Neuronal stem cell (in vitro differentiated cells): ENCODE measurements around the gene RIN3.

ENCODE experiments used
- DNase-seq: peaks from one replicate; pipeline ENCODE4 v3.0.0-alpha.2; 2013; ENCODE audit warnings: low spot score
- H2AFZ ChIP-seq: one replicate; pipeline ENCODE4 v1.6.1; 2013; ENCODE audit warnings: mild to moderate bottlenecking, low read length, inconsistent platforms
- H2AK5ac ChIP-seq: 2 replicates; pipeline ENCODE4 v1.6.1; 2013; ENCODE audit warnings: low read depth, mild to moderate bottlenecking, inconsistent platforms, low read length, moderate library complexity, mixed read lengths
- H2BK120ac ChIP-seq: 2 replicates; pipeline ENCODE4 v1.6.1; 2013; ENCODE audit warnings: low read depth, mild to moderate bottlenecking, inconsistent platforms, low read length, moderate library complexity, mixed read lengths
- H2BK12ac ChIP-seq: one replicate; pipeline ENCODE4 v1.6.1; 2013; ENCODE audit warnings: low read length, inconsistent platforms
- H2BK15ac ChIP-seq: 2 replicates; pipeline ENCODE4 v1.6.1; 2013; ENCODE audit warnings: mild to moderate bottlenecking, low read length, inconsistent platforms, mixed read lengths
- H2BK5ac ChIP-seq: one replicate; pipeline ENCODE4 v1.6.1; 2013; ENCODE audit warnings: inconsistent platforms, mild to moderate bottlenecking, low read length, moderate library complexity
- H3K14ac ChIP-seq: one replicate; pipeline ENCODE4 v1.6.1; 2013; ENCODE audit warnings: low read length, inconsistent platforms
- H3K18ac ChIP-seq: 2 replicates; pipeline ENCODE4 v1.6.1; 2013; ENCODE audit warnings: low read length, inconsistent platforms
- H3K23ac ChIP-seq: 2 replicates; pipeline ENCODE4 v1.6.1; 2013; ENCODE audit warnings: low read depth, mild to moderate bottlenecking, mixed read lengths, low read length, inconsistent platforms; ENCODE audit not compliant: poor library complexity
- H3K27ac ChIP-seq: replicated peaks from 3 replicates; pipeline ENCODE4 v1.5.1; 2013; ENCODE audit warnings: low read length, inconsistent platforms
- H3K27me3 ChIP-seq, 3 experiments: 2 replicates each; pipeline ENCODE4 v1.6.1; 2013; ENCODE audit warnings: low read length in 3 of 3, mild to moderate bottlenecking in 2 of 3, inconsistent platforms in 1 of 3, low read depth in 1 of 3, mixed read lengths in 1 of 3, moderate library complexity in 1 of 3; ENCODE audit not compliant: control insufficient read depth in 3 of 3, insufficient read depth in 3 of 3
- H3K36me3 ChIP-seq, 2 donors: replicated peaks in 1 of 2; 2 replicates each; pipeline ENCODE4 v1.6.1; 2013; ENCODE audit warnings: low read length in 2 of 2; ENCODE audit not compliant: control insufficient read depth in 2 of 2, insufficient read depth in 2 of 2
- H3K4ac ChIP-seq: 2 replicates; pipeline ENCODE4 v1.6.1; 2013; ENCODE audit warnings: inconsistent platforms, mild to moderate bottlenecking, low read length, moderate library complexity
- H3K4me1 ChIP-seq, 2 donors: 1 replicate in 1 of 2; 2 replicates in 1 of 2; pipeline ENCODE4 v1.6.1; 2013; ENCODE audit warnings: low read length in 2 of 2, low read depth in 1 of 2; ENCODE audit not compliant: control insufficient read depth in 2 of 2, insufficient read depth in 1 of 2
- H3K4me2 ChIP-seq: one replicate; pipeline ENCODE4 v1.6.1; 2013; ENCODE audit warnings: mild to moderate bottlenecking, low read length, inconsistent platforms; ENCODE audit not compliant: insufficient read depth, poor library complexity, severe bottlenecking
- H3K4me3 ChIP-seq, 2 donors: 2 replicates each; pipeline ENCODE4 v1.5.1; 2013; ENCODE audit warnings: low read length in 2 of 2, mild to moderate bottlenecking in 2 of 2, inconsistent platforms in 1 of 2, moderate library complexity in 1 of 2
- H3K79me1 ChIP-seq: one replicate; pipeline ENCODE4 v1.6.1; 2013; ENCODE audit warnings: low read depth, mild to moderate bottlenecking, inconsistent platforms, low read length, moderate library complexity
- H3K9ac ChIP-seq: one replicate; pipeline ENCODE4 v1.6.1; 2013; ENCODE audit warnings: mild to moderate bottlenecking, low read depth, low read length, inconsistent platforms; ENCODE audit not compliant: poor library complexity
- H3K9me3 ChIP-seq, 2 donors: replicated peaks in 1 of 2; 2 replicates each; pipeline versions ENCODE3 to v1.6.1; 2013; ENCODE audit warnings: low read length in 2 of 2, mild to moderate bottlenecking in 2 of 2, inconsistent platforms in 1 of 2, low read depth in 1 of 2, mixed read lengths in 1 of 2, moderate library complexity in 1 of 2; ENCODE audit not compliant: control insufficient read depth in 2 of 2, insufficient read depth in 1 of 2
- H4K8ac ChIP-seq: one replicate; pipeline ENCODE4 v1.6.1; 2013; ENCODE audit warnings: low read depth, mild to moderate bottlenecking, inconsistent platforms, low read length, moderate library complexity
- H4K91ac ChIP-seq: one replicate; pipeline ENCODE4 v1.6.1; 2013; ENCODE audit warnings: low read length, low read depth, mild to moderate bottlenecking, inconsistent platforms; ENCODE audit not compliant: poor library complexity
- WGBS, 2 donors: extraction: QIAGEN DNeasy Blood & Tissue Kit; methylation state at CpG; one replicate each; pipeline ENCODE4 v1.1.7; 2013; ENCODE audit warnings: missing lambda C conversion rate in 2 of 2, mixed read lengths in 1 of 2; ENCODE audit not compliant: insufficient read length in 2 of 2, insufficient replicate concordance in 1 of 2; ENCODE audit errors: extremely low coverage in 2 of 2; 5-methylcytosine and 5-hydroxymethylcytosine counted together

RIN3 gene

GRCh38 chr14:92579244-92579936, 65.8 kb downstream of the RIN3 start:
- Histone ChIP-seq H2BK5ac (no peak overlapping the region), H3K14ac (no peak overlapping the region), H3K27ac (no peak overlapping the region), H3K23ac (no peak overlapping the region), H2AK5ac (no peak overlapping the region), H2BK120ac (no peak overlapping the region), H3K27me3 (no peaks in the 10 kb centered on the region), H3K36me3 (peaks cover 0 to 21% of the 10 kb centered on the region in 2 donors), H3K9ac (no peak overlapping the region), H3K18ac (peak overlapping the region; percentile 5), H4K8ac (no peak overlapping the region), H3K4me1 (no peaks in the 10 kb centered on the region), H3K4ac (no peak overlapping the region), H3K79me1 (no peaks in the 10 kb centered on the region), H3K4me2 (no peak overlapping the region), H3K9me3 (peaks cover 3 to 4% of the 10 kb centered on the region in 2 donors), H3K4me3 (no peak overlapping the region), H2BK15ac (no peak overlapping the region), H4K91ac (no peak overlapping the region), H2BK12ac (no peak overlapping the region), H2AFZ (no peak overlapping the region)
- DNase-seq = no peak
- WGBS, 2 donors = no CpG with 5 or more reads among the region's 2 CpGs

GRCh38 chr14:92581206-92581605, 67.6 kb downstream of the RIN3 start:
- H3K27ac ChIP-seq = no peak overlapping the region
- no peak for DNase-seq
- H3K9ac ChIP-seq = peak overlapping the region; percentile 47
- H3K36me3 ChIP-seq = peaks cover 0 to 21% of the 10 kb centered on the region in 2 donors
- no peaks in the 10 kb centered on the region for H3K79me1 ChIP-seq
- no peak overlapping the region for H3K23ac ChIP-seq
- no peak overlapping the region for H2BK5ac ChIP-seq
- H3K9me3 ChIP-seq = peaks cover 3 to 4% of the 10 kb centered on the region in 2 donors
- H2AFZ ChIP-seq = no peak overlapping the region
- no peak overlapping the region for H4K8ac ChIP-seq
- peak overlapping the region in 1 of 2 donors; percentile 6 for H3K4me3 ChIP-seq
- no peak overlapping the region for H2BK120ac ChIP-seq
- no peak overlapping the region for H3K18ac ChIP-seq
- H3K4me1 ChIP-seq = no peaks in the 10 kb centered on the region
- peak overlapping the region; percentile 59 for H3K14ac ChIP-seq
- no peaks in the 10 kb centered on the region for H3K27me3 ChIP-seq
- no peak overlapping the region for H2BK15ac ChIP-seq
- H4K91ac ChIP-seq = no peak overlapping the region
- H2AK5ac ChIP-seq = no peak overlapping the region
- no CpG with 5 or more reads among the region's 7 CpGs for WGBS, 2 donors
- no peak overlapping the region for H2BK12ac ChIP-seq
- H3K4ac ChIP-seq = no peak overlapping the region
- no peak overlapping the region for H3K4me2 ChIP-seq

DNA sequence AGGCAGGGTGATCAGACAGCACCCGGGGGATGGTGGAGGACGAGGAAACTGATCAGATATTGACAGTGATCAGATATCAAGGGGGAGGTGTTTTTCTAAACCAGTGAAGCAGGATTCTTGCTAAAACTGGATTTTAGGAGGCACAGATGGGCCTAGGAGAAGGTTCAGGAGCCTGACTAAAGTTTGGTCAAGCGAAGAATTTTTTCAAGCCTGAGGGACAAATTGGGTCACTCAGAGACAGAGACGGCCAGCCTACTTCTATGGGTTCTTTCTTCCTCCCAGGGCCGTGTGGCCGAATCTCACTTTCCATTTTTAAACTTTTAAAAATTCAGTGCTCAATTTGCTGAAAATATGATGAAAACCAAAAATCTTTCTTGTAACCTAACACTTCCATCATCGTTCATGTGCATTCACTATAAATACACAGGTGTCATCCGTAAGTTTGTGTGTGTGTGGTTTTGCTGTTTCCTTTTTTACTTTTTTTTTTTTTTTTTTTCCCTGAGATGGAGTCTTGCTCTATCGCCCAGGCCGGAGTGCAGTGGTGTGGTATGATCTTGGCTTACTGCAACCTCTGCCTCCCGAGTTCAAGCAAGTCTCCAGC, 68.5 kb downstream of the RIN3 start:
- H2BK120ac ChIP-seq = no peak overlapping the region
- no peak overlapping the region for H4K91ac ChIP-seq
- H3K4me1 ChIP-seq = no peaks in the 10 kb centered on the region
- peaks cover 0 to 20% of the 10 kb centered on the region in 2 donors for H3K36me3 ChIP-seq
- no peak overlapping the region for H3K4ac ChIP-seq
- H3K4me3 ChIP-seq = no peak overlapping the region
- no peak overlapping the region for H2BK15ac ChIP-seq
- no peak overlapping the region for H2AFZ ChIP-seq
- H4K8ac ChIP-seq = no peak overlapping the region
- H3K18ac ChIP-seq = no peak overlapping the region
- WGBS, 2 donors = no CpG with 5 or more reads among the region's 11 CpGs
- no peak overlapping the region for H2BK12ac ChIP-seq
- no peak overlapping the region for H3K14ac ChIP-seq
- H3K23ac ChIP-seq = no peak overlapping the region
- no peaks in the 10 kb centered on the region for H3K79me1 ChIP-seq
- no peak overlapping the region for H3K9ac ChIP-seq
- H2BK5ac ChIP-seq = no peak overlapping the region
- H3K4me2 ChIP-seq = no peak overlapping the region
- peaks cover 3 to 4% of the 10 kb centered on the region in 2 donors for H3K9me3 ChIP-seq
- no peak for DNase-seq
- no peak overlapping the region for H3K27ac ChIP-seq
- H2AK5ac ChIP-seq = no peak overlapping the region
- H3K27me3 ChIP-seq = no peaks in the 10 kb centered on the region

DNA sequence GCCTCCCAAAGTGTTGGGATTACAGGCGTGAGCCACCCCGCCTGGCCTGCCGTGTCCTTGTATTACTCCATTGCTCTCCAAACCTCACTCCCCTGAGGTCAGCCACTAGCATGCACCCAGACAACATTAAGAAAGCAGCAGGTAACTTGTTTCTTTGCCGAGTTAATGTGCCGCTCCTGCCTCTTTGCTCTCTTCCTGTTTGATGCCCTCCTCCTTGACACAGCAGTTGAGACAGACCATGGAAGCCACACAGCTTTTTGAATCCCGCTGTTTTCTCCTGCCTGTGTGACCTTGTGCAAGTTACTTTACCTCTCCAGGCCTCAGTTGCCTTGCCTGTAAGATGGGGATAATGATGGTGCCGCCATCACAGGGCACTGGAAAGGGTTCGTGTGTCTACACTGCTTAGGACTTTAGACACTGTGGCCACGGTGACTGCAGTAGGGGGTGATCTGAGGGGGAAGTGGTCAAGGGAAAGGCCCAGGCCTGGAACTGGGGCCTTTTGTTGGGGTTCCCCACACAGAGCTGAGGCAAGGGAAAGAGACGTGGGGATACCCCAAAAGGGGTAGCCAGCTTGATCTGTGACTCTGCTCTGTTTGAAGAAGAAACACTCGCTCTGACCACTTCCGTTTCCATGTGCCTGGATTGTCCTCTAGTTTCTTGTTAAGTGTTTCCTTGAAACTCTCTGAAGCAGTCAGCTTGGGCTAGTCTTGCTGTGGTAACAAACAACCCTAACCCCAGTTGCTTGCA, 69.3 kb downstream of the RIN3 start:
- no CpG with 5 or more reads among the region's 12 CpGs for WGBS, 2 donors
- H2BK120ac ChIP-seq = no peak overlapping the region
- no peak overlapping the region for H4K8ac ChIP-seq
- no peak overlapping the region for H3K18ac ChIP-seq
- no peak overlapping the region for H4K91ac ChIP-seq
- no peak overlapping the region for H3K4ac ChIP-seq
- H3K9ac ChIP-seq = no peak overlapping the region
- H3K4me1 ChIP-seq = no peaks in the 10 kb centered on the region
- no peak overlapping the region for H3K23ac ChIP-seq
- peaks cover 3 to 4% of the 10 kb centered on the region in 2 donors for H3K9me3 ChIP-seq
- H2AFZ ChIP-seq = no peak overlapping the region
- H3K79me1 ChIP-seq = no peaks in the 10 kb centered on the region
- no peak overlapping the region for H3K4me3 ChIP-seq
- no peak overlapping the region for H3K14ac ChIP-seq
- H3K36me3 ChIP-seq = peaks cover 0 to 12% of the 10 kb centered on the region in 2 donors
- H3K4me2 ChIP-seq = no peak overlapping the region
- no peak overlapping the region for H2AK5ac ChIP-seq
- no peak overlapping the region for H2BK15ac ChIP-seq
- H2BK5ac ChIP-seq = no peak overlapping the region
- H3K27ac ChIP-seq = no peak overlapping the region
- no peak for DNase-seq
- H3K27me3 ChIP-seq = no peaks in the 10 kb centered on the region
- no peak overlapping the region for H2BK12ac ChIP-seq
